Measurements from ENCODE around the gene DIPK1B.

DNA sequence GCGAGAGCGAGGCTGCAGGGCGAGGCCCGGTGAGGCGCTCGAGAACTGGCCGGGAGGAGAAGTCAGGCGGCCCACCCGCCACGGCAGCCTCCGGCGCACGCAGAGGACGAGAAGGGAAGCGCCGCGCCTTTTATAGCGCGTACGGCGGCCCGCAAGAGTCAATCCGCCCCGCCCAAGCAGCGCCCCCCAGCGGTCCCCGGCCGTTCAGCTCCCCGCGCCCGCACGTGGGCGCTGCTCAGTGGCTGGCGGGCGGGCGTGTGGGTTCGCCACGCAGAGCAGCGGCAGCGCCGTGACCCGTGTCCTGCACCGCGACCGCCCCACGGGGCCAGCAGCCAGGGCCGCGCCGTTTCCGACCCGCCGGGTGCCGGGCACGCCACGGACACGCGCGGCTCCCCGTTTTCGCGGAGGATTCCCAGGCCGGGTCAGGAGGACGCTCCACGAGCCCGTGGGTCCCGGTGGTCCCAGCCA is 15.7 kb downstream of the DIPK1B start:
- TF ChIP-seq, protein P1, sequence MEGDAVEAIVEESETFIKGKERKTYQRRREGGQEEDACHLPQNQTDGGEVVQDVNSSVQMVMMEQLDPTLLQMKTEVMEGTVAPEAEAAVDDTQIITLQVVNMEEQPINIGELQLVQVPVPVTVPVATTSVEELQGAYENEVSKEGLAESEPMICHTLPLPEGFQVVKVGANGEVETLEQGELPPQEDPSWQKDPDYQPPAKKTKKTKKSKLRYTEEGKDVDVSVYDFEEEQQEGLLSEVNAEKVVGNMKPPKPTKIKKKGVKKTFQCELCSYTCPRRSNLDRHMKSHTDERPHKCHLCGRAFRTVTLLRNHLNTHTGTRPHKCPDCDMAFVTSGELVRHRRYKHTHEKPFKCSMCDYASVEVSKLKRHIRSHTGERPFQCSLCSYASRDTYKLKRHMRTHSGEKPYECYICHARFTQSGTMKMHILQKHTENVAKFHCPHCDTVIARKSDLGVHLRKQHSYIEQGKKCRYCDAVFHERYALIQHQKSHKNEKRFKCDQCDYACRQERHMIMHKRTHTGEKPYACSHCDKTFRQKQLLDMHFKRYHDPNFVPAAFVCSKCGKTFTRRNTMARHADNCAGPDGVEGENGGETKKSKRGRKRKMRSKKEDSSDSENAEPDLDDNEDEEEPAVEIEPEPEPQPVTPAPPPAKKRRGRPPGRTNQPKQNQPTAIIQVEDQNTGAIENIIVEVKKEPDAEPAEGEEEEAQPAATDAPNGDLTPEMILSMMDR (IDR thresholded peaks at IDR 0.05; ENCODE audit: low read depth, low read length, poor library complexity, severe bottlenecking) = peak; percentile 80
- no peak for TF ChIP-seq EZH2phosphoT487 (IDR thresholded peaks at IDR 0.05; ENCODE audit: borderline replicate concordance, low read length)
